Osteocyte (in vitro differentiated cells): ENCODE measurements around the gene XRCC1. TPM values are rescaled to one million over a fixed set of nuclear protein-coding genes. Genes with fewer than 3 reads are reported as not detected.

ENCODE experiments used
- DNase-seq: peaks from one replicate; pipeline ENCODE4 v3.0.0; 2021; ENCODE audit warnings: mixed read lengths; ENCODE audit not compliant: unreplicated experiment; ENCODE audit errors: extremely low spot score
- H3K27ac Mint-ChIP-seq: one replicate; pipeline ENCODE4 v1.8.0; 2021; ENCODE audit warnings: mild to moderate bottlenecking, mixed read lengths; ENCODE audit not compliant: unreplicated experiment
- H3K27me3 Mint-ChIP-seq: one replicate; pipeline ENCODE4 v1.8.0; 2021; ENCODE audit warnings: mixed read lengths; ENCODE audit not compliant: unreplicated experiment
- H3K36me3 Mint-ChIP-seq: one replicate; pipeline ENCODE4 v1.8.0; 2021; ENCODE audit warnings: mixed read lengths; ENCODE audit not compliant: unreplicated experiment
- H3K4me1 Mint-ChIP-seq: one replicate; pipeline ENCODE4 v1.8.0; 2021; ENCODE audit warnings: mixed read lengths; ENCODE audit not compliant: unreplicated experiment
- H3K4me3 Mint-ChIP-seq: one replicate; pipeline ENCODE4 v1.8.0; 2021; ENCODE audit warnings: mild to moderate bottlenecking, moderate library complexity, mixed read lengths; ENCODE audit not compliant: unreplicated experiment
- H3K9me3 Mint-ChIP-seq: one replicate; pipeline ENCODE4 v1.8.0; 2021; ENCODE audit warnings: mixed read lengths; ENCODE audit not compliant: unreplicated experiment
- CTCF ChIP-seq: fragments of 200-600 bp; sonication (generic); IDR thresholded peaks from 2 replicates; pipeline ENCODE4 v1.5.0; 2021; ENCODE audit warnings: antibody characterized with exemption, mild to moderate bottlenecking, moderate library complexity
- total RNA-seq: library from RNA; stranded (reverse); gene quantifications from 2 replicates; pipeline ENCODE4 v1.2.1, GENCODE V29; 2021

XRCC1 gene
- total RNA-seq, 1 donor from 2014 or later, result 43.2 TPM

GRCh38 chr19:43582495-43582894, 7.2 kb upstream of the XRCC1 start:
- Mint-ChIP-seq H3K4me1 (no peaks in the 10 kb centered on the region), H3K36me3 (peaks cover 9% of the 10 kb centered on the region), H3K4me3 (no peak overlapping the region), H3K9me3 (no peaks in the 10 kb centered on the region), H3K27me3 (no peaks in the 10 kb centered on the region), H3K27ac (no peak overlapping the region)
- DNase-seq, result no peak
- TF ChIP-seq CTCF, result no peak

- peaks cover 6% of the 10 kb centered on the region for H3K36me3 Mint-ChIP-seq
- TF ChIP-seq CTCF, result no peak
- no peak for DNase-seq
- H3K27ac Mint-ChIP-seq, result no peak overlapping the region
- H3K27me3 Mint-ChIP-seq, result no peaks in the 10 kb centered on the region
- H3K9me3 Mint-ChIP-seq, result no peaks in the 10 kb centered on the region
- no peak overlapping the region for H3K4me3 Mint-ChIP-seq
- peaks cover under 1% of the 10 kb centered on the region for H3K4me1 Mint-ChIP-seq
Observed at GRCh38 chr19:43581467-43581866, 6.1 kb upstream of the XRCC1 start.

- H3K4me3 Mint-ChIP-seq, result no peak overlapping the region
- H3K36me3 Mint-ChIP-seq, result no peaks in the 10 kb centered on the region
Observed at GRCh38 chr19:43578787-43579186, 3.5 kb upstream of the XRCC1 start.

GRCh38 chr19:43575955-43576878, 890 bp upstream of the XRCC1 start:
- Mint-ChIP-seq H3K27ac (peak overlapping the region; percentile 62), H3K4me3 (peak overlapping the region; percentile 92), H3K4me1 (peaks cover 18% of the 10 kb centered on the region), H3K9me3 (no peaks in the 10 kb centered on the region), H3K27me3 (no peaks in the 10 kb centered on the region), H3K36me3 (peaks cover 5% of the 10 kb centered on the region)
- no peak for DNase-seq
- no peak for TF ChIP-seq CTCF

More at GRCh38 chr19:43578787-43579186, 3.5 kb upstream of the XRCC1 start:
- peaks cover 13% of the 10 kb centered on the region for H3K4me1 Mint-ChIP-seq
- H3K9me3 Mint-ChIP-seq, result no peaks in the 10 kb centered on the region
- H3K27me3 Mint-ChIP-seq, result no peaks in the 10 kb centered on the region
- no peak for TF ChIP-seq CTCF
- no peak overlapping the region for H3K27ac Mint-ChIP-seq
- DNase-seq, result no peak

- no peak for DNase-seq
- H3K4me3 Mint-ChIP-seq, result peak overlapping the region; percentile 92
- no peaks in the 10 kb centered on the region for H3K9me3 Mint-ChIP-seq
- H3K4me1 Mint-ChIP-seq, result peaks cover 18% of the 10 kb centered on the region
- peak overlapping the region; percentile 93 for H3K27ac Mint-ChIP-seq
- peaks cover 5% of the 10 kb centered on the region for H3K36me3 Mint-ChIP-seq
- H3K27me3 Mint-ChIP-seq, result no peaks in the 10 kb centered on the region
- TF ChIP-seq CTCF, result no peak
Observed at GRCh38 chr19:43574424-43575155, 737 bp downstream of the XRCC1 start.
